ENCODE data around the gene YTHDF2.

DNA sequence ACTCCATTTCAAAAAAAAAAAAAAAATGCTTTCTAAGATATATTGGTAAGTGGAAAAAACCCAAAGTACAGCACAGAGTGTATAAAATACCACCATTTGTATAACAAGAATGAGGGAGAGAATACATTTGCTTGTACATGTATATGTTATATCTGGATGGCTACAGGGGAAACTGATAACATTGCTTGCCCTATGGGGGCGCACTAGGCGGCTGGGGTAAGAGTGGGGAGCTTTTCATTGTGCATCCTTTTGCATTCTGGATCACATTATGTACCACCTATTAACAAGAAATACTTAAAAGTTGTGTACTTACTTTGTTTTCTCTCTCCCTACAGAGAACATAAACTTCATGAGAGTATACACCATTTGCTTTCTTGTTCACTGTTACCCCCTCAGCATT is 46.6 kb downstream of the YTHDF2 start:
- TF ChIP-seq, protein P1, sequence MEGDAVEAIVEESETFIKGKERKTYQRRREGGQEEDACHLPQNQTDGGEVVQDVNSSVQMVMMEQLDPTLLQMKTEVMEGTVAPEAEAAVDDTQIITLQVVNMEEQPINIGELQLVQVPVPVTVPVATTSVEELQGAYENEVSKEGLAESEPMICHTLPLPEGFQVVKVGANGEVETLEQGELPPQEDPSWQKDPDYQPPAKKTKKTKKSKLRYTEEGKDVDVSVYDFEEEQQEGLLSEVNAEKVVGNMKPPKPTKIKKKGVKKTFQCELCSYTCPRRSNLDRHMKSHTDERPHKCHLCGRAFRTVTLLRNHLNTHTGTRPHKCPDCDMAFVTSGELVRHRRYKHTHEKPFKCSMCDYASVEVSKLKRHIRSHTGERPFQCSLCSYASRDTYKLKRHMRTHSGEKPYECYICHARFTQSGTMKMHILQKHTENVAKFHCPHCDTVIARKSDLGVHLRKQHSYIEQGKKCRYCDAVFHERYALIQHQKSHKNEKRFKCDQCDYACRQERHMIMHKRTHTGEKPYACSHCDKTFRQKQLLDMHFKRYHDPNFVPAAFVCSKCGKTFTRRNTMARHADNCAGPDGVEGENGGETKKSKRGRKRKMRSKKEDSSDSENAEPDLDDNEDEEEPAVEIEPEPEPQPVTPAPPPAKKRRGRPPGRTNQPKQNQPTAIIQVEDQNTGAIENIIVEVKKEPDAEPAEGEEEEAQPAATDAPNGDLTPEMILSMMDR (IDR thresholded peaks at IDR 0.05 in 4 of 5, conservative IDR thresholded peaks at IDR 0.05 in 1 of 5), result no peak
- TF ChIP-seq POLR2A (IDR thresholded peaks at IDR 0.05), result no peak

All from gastrocnemius medialis (tissue), 4 donors.